Upper lobe of right lung (tissue), 1 donor: ENCODE results near the gene ST8SIA2. TPM values are rescaled to one million over a fixed set of nuclear protein-coding genes. Genes with fewer than 3 reads are reported as not detected.

Experiments
- ATAC-seq: fragments of 200-7000 bp; cut with Tn5 transposase; one replicate; pipeline ENCODE4 v1.9.1; 2020; ENCODE audit warnings: mild to moderate bottlenecking, moderate library complexity
- DNase-seq: peaks from one replicate; pipeline ENCODE4 v3.0.0-alpha.2; 2020
- H3K27ac ChIP-seq: fragments of 200-600 bp; one replicate; pipeline ENCODE4 v1.8.0; 2022
- H3K27me3 ChIP-seq: fragments of 200-600 bp; one replicate; pipeline ENCODE4 v1.8.0; 2022; ENCODE audit warnings: mild to moderate bottlenecking
- H3K36me3 ChIP-seq: fragments of 200-600 bp; one replicate; pipeline ENCODE4 v1.8.0; 2022
- H3K4me1 ChIP-seq: fragments of 200-600 bp; one replicate; pipeline ENCODE4 v1.8.0; 2022
- H3K4me3 ChIP-seq: fragments of 200-600 bp; one replicate; pipeline ENCODE4 v1.8.0; 2022; ENCODE audit warnings: mild to moderate bottlenecking
- H3K9me3 ChIP-seq: fragments of 200-600 bp; one replicate; pipeline ENCODE4 v1.8.0; 2022
- intact Hi-C: fragments of 100-400 bp; cut with DNase I; formaldehyde crosslinking; loops from one replicate; pipeline ENCODE4 v1.11.0; 2022
- total RNA-seq: library from RNA; stranded (reverse); fragmentation: NEBNext Ultra II Directional; extraction: Animal tissue kit (Norgen Biotek cat#: 25700); gene quantifications from one replicate; pipeline ENCODE4 v1.2.1, GENCODE V29; 2021
- TF ChIP-seq, protein P1 (sequence below): fragments of 200-600 bp; IDR thresholded peaks from one replicate; pipeline ENCODE4 v1.8.0; 2022; ENCODE audit warnings: antibody characterized with exemption
- donor health status: DM: no; HTN: yes; CAD: no; lungs with severe emphysema.

The ST8SIA2 gene
- total RNA-seq, 1 donor from 2014 or later, result not detected

DNA sequence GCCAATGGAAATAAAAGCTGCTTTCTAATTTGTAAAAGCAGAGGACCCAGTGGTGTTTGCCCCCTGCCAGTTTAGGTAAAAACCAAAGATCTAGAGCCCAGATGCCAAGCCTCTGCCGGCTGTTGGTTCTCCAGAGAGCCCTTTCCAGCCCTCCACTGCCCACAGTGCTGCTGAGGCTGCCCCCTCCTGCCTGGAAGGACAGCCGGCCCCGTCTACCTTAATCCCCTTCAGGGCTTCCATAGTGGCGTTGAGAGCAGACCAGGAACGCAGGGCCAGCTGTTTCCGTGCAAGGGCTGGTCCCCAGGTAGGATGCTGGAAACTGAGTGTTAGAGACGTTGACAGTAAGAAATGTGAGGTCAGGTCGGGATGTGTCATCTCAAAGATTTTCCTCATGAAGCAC, 6.9 kb downstream of the ST8SIA2 start:
- TF ChIP-seq, protein P1, sequence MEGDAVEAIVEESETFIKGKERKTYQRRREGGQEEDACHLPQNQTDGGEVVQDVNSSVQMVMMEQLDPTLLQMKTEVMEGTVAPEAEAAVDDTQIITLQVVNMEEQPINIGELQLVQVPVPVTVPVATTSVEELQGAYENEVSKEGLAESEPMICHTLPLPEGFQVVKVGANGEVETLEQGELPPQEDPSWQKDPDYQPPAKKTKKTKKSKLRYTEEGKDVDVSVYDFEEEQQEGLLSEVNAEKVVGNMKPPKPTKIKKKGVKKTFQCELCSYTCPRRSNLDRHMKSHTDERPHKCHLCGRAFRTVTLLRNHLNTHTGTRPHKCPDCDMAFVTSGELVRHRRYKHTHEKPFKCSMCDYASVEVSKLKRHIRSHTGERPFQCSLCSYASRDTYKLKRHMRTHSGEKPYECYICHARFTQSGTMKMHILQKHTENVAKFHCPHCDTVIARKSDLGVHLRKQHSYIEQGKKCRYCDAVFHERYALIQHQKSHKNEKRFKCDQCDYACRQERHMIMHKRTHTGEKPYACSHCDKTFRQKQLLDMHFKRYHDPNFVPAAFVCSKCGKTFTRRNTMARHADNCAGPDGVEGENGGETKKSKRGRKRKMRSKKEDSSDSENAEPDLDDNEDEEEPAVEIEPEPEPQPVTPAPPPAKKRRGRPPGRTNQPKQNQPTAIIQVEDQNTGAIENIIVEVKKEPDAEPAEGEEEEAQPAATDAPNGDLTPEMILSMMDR, result no peak
- Histone ChIP-seq H3K4me3 (no peak overlapping the region), H3K27ac (no peak overlapping the region), H3K27me3 (peaks cover 21% of the 10 kb centered on the region), H3K36me3 (no peaks in the 10 kb centered on the region), H3K4me1 (no peaks in the 10 kb centered on the region), H3K9me3 (no peaks in the 10 kb centered on the region)
- no peak for ATAC-seq
- DNase-seq, result no peak
- intact Hi-C loops, result no loop called here

DNA sequence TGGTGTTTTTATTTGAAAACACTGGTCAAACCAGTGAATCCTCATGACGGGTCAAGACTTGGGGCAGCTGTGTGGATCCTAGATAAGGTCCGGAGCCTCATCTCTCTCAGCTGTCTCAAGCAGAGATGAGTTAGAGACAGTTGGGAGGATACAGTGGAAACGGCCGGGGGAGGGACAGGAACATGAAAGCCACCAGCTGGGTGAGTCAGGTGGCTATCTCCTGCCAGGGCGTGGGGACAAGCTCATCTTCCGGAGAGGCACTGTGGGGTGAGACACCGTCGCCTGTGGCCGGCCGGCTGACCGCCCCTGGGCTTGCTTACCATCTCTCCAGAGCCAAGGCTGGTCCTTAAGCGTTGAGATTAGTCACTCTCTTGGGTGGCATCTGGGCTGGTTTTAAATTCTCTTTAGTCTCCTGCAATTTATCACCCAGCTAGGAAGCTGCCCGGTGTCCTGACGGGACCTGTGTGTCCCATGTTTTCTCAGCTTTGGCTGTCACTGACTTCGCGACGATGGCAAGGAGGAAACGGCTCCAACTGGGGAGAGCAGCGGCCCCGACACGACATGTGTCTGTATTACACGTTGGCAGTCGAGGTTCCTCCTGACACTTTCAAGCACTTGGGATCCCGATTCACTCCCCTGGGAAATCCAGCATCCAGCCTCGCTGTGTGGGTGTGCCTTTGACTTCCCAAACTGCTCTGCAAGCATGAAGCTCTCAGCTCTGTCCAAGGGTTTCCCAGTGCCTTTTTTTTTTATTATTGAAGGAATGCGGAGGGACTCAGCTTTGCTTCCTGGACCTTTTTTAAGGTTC, 7.5 kb downstream of the ST8SIA2 start:
- no peak for ATAC-seq

DNA sequence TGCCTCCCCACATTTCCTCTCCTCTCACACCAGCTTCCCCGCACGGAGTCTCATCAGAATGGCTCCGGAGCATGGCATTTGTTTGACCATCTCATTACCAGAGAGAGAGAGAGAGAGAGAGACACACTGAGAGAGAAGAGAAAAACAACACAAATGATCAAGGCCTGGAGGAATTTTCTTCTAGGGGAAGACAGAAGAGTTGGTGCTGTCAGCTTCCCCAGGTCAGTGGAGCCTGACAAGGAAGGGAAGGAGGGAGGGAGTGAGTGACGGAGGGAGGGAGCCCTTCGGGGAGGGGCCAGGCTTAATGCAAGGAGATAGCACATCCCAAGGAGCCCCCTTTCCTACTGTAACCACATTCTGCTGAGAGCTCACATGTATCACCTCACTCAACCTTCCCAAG, 9.1 kb downstream of the ST8SIA2 start:
- intact Hi-C loops, result no loop called here
- Histone ChIP-seq H3K9me3 (no peaks in the 10 kb centered on the region), H3K4me3 (no peak overlapping the region), H3K27ac (no peak overlapping the region), H3K27me3 (peaks cover 14% of the 10 kb centered on the region), H3K36me3 (no peaks in the 10 kb centered on the region), H3K4me1 (no peaks in the 10 kb centered on the region)
- ATAC-seq, result no peak
- DNase-seq, result no peak
- TF ChIP-seq, protein P1, result no peak

More for the DNA sequence above, 7.5 kb downstream of the ST8SIA2 start:
- Histone ChIP-seq H3K36me3 (no peaks in the 10 kb centered on the region), H3K4me1 (no peaks in the 10 kb centered on the region), H3K4me3 (no peak overlapping the region), H3K27me3 (peaks cover 15% of the 10 kb centered on the region), H3K9me3 (no peaks in the 10 kb centered on the region), H3K27ac (no peak overlapping the region)
- intact Hi-C loops, result no loop called here
- no peak for DNase-seq
- TF ChIP-seq, protein P1, result no peak

DNA sequence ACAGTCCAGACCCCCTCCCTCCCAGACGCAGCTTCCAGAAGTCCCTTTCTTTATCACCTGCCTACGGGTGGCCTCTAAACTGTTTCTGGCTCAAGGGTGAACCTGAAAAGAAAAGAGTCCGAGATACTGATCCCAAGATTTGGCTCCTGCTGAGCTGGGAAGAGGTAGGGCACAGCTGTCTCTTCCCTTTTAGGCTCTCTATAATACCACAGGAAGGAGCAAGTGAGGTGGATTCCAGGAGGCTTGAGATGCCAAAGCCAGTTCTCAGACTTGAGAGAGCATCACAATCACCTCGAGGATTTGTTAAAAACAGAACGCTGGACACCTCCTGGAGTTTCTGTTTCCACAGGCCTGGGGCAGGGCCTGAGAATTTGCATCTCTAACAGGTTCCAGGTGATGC, 12.3 kb downstream of the ST8SIA2 start:
- H3K27me3 ChIP-seq, result peaks cover 9% of the 10 kb centered on the region
- H3K9me3 ChIP-seq, result no peaks in the 10 kb centered on the region
- no peak overlapping the region for H3K4me3 ChIP-seq
- intact Hi-C loops, result no loop called here
- no peak for ATAC-seq
- no peak for DNase-seq
- no peaks in the 10 kb centered on the region for H3K4me1 ChIP-seq
- TF ChIP-seq, protein P1, result no peak
- H3K36me3 ChIP-seq, result no peaks in the 10 kb centered on the region
- H3K27ac ChIP-seq, result no peak overlapping the region

DNA sequence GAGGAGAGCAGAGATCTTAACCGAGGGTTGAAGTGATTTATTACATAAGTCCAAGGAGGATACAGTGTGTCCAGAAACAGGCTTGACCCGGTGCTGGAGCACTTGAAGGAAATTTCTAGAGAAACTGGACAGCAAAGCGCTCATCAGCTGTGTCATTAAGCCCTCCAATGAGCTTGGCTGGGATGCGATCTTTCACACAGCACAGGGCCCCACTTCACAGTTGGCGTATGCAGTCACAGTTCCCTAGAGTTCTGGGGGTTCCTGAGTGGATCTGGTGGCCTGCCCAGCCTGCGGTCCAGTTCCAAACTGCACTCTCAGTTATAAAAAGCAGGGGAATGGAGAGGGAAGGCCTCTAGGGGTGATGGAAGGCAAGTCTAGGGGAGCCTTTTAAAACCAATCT, 13.6 kb downstream of the ST8SIA2 start:
- no peaks in the 10 kb centered on the region for H3K4me1 ChIP-seq
- H3K4me3 ChIP-seq, result no peak overlapping the region
- no peak for ATAC-seq
- no peaks in the 10 kb centered on the region for H3K36me3 ChIP-seq
- no peaks in the 10 kb centered on the region for H3K9me3 ChIP-seq
- intact Hi-C loops, result no loop called here
- no peak for DNase-seq
- TF ChIP-seq, protein P1, result no peak
- no peak overlapping the region for H3K27ac ChIP-seq
- H3K27me3 ChIP-seq, result peaks cover 7% of the 10 kb centered on the region
